IPS DF 6.9 (cell line): ENCODE results near the gene TMC4.

Experiments used
- DNase-seq: peaks from one replicate; pipeline ENCODE4 v3.0.0-alpha.2; 2013; ENCODE audit warnings: low read depth, low spot score
- H3K27ac ChIP-seq: one replicate; pipeline ENCODE4 v1.5.1; 2013; ENCODE audit warnings: low read length, control low read depth
- H3K27me3 ChIP-seq: 2 replicates; pipeline ENCODE4 v1.6.1; 2013; ENCODE audit warnings: mild to moderate bottlenecking, low read length; ENCODE audit not compliant: control insufficient read depth, insufficient read depth
- H3K36me3 ChIP-seq: 2 replicates; pipeline ENCODE4 v1.6.1; 2013; ENCODE audit warnings: low read length; ENCODE audit not compliant: control insufficient read depth, insufficient read depth
- H3K4me1 ChIP-seq: 2 replicates; pipeline ENCODE4 v1.6.1; 2013; ENCODE audit warnings: low read length; ENCODE audit not compliant: control insufficient read depth, insufficient read depth
- H3K4me3 ChIP-seq: 2 replicates; pipeline ENCODE4 v1.5.1; 2013; ENCODE audit warnings: mild to moderate bottlenecking, low read length
- H3K9me3 ChIP-seq: 2 replicates; pipeline ENCODE4 v1.6.1; 2013; ENCODE audit warnings: low read length, inconsistent platforms; ENCODE audit not compliant: control insufficient read depth, insufficient read depth
- WGBS: extraction: QIAGEN DNeasy Blood & Tissue Kit; methylation state at CpG from one replicate; pipeline ENCODE4 v1.1.7; 2013; ENCODE audit warnings: mixed read lengths, missing lambda C conversion rate; ENCODE audit not compliant: insufficient read length, insufficient coverage; 5-methylcytosine and 5-hydroxymethylcytosine counted together

Gene TMC4

DNA sequence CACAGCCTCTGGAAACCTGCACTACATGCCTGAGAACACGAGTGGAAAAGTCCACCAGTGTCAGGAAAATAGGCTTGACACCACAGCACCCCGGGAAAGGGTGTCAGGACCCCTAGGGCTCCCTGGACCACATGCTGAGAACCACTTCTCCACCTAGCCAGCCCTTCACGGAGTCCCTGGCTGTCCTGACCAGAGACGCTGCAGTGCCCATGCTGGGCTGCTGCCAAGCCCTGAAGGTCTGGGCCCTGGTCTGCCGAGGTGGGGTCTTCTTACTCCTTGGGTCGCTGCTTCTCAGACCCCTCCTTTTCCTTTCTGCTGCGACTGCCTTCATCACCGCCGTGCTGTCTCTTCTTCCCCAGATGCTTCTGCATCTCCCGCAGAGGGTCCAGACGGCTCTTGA, 16.5 kb downstream of the TMC4 start:
- Histone ChIP-seq H3K27me3 (no peaks in the 10 kb centered on the region), H3K36me3 (peaks cover 45% of the 10 kb centered on the region), H3K9me3 (no peaks in the 10 kb centered on the region), H3K4me3 (no peak overlapping the region), H3K4me1 (no peaks in the 10 kb centered on the region), H3K27ac (no peak overlapping the region)
- no CpG with 5 or more reads among the region's 11 CpGs for WGBS
- DNase-seq: no peak

DNA sequence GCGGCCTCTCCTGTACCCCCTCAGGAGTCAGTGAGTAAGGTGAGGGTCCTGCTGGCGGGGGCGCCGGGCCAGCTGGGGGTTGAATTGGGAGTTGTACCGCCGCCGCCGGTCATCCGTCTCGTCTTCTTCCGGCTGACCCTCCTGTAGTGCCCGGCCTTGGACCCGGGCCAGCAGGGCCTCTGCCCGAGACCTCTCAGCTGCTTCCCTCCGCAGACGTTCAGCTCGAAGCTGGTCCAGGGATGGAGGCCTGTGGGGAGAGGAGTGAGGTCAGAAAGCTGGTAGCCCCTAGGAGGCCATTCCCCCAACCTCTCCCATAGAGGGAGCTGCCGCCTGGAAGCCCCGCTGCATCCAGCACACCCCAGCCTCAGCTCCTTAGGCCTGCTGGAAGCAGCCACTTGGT, 17.3 kb downstream of the TMC4 start:
- no CpG with 5 or more reads among the region's 19 CpGs for WGBS
- Histone ChIP-seq H3K9me3 (no peaks in the 10 kb centered on the region), H3K4me1 (no peaks in the 10 kb centered on the region), H3K27ac (no peak overlapping the region), H3K36me3 (peaks cover 48% of the 10 kb centered on the region), H3K4me3 (no peak overlapping the region), H3K27me3 (no peaks in the 10 kb centered on the region)
- no peak for DNase-seq

GRCh38 chr19:54154603-54155345, 18.2 kb downstream of the TMC4 start:
- no peaks in the 10 kb centered on the region for H3K4me1 ChIP-seq
- peaks cover 55% of the 10 kb centered on the region for H3K36me3 ChIP-seq
- no peak overlapping the region for H3K27ac ChIP-seq
- no peaks in the 10 kb centered on the region for H3K9me3 ChIP-seq
- no peak overlapping the region for H3K4me3 ChIP-seq
- no peak for DNase-seq
- H3K27me3 ChIP-seq: no peaks in the 10 kb centered on the region
- no CpG with 5 or more reads among the region's 18 CpGs for WGBS

DNA sequence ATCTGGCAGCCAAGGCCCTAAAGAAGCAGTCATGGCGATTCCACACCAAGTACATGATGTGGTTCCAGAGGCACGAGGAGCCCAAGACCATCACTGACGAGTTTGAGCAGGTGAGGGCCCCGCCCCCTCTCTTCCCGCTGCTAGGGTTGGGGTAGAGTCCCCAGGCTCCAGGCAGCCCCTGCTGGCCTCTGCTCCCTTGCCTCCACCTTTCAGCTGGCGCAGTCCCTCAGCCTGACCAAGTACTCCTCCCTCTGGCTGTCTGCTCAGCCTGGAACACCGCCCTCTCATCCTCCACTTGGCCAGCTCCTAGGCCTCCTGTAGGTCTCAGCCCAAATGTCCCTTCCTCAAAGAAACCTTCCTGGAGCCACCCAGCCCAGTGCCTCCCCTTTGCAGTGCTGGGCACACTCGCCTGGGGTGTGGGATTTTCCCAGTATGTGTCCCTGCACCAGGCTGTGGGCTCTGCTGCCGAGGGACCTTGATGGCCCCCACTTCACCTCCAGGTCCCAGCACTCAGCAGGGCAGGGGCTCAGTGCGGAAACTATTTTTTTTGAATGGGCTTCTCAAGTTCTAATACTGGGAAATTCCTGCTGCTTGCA, 19.1 kb downstream of the TMC4 start:
- no peaks in the 10 kb centered on the region for H3K4me1 ChIP-seq

GRCh38 chr19:54152878-54153524, 20.0 kb downstream of the TMC4 start:
- no CpG with 5 or more reads among the region's 25 CpGs for WGBS
- Histone ChIP-seq H3K27ac (no peak overlapping the region), H3K36me3 (peaks cover 65% of the 10 kb centered on the region), H3K4me3 (no peak overlapping the region), H3K9me3 (no peaks in the 10 kb centered on the region), H3K4me1 (no peaks in the 10 kb centered on the region), H3K27me3 (no peaks in the 10 kb centered on the region)
- DNase-seq: no peak

More for the DNA sequence above, 19.1 kb downstream of the TMC4 start:
- Histone ChIP-seq H3K4me3 (no peak overlapping the region), H3K27me3 (no peaks in the 10 kb centered on the region), H3K27ac (no peak overlapping the region), H3K36me3 (peaks cover 62% of the 10 kb centered on the region), H3K9me3 (no peaks in the 10 kb centered on the region)
- WGBS: no CpG with 5 or more reads among the region's 10 CpGs
- DNase-seq: no peak

DNA sequence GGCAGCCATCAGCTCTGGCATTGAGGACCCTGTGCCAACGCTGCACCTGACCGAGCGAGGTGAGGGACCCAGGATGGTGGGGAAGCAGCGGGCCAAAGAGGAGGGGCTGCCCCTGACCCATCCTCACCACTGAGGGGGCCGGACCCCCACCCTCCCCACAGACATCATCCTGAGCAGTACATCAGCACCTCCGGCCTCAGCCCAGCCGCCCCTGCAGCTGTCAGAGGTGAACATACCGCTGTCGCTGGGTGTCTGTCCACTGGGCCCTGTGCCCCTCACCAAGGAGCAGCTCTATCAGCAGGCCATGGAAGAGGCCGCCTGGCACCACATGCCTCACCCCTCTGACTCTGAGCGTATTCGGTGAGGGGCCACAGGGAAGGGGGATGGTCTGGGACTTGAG, 20.7 kb downstream of the TMC4 start:
- Histone ChIP-seq H3K4me1 (no peaks in the 10 kb centered on the region), H3K36me3 (peaks cover 72% of the 10 kb centered on the region), H3K9me3 (no peaks in the 10 kb centered on the region), H3K4me3 (no peak overlapping the region), H3K27ac (no peak overlapping the region), H3K27me3 (no peaks in the 10 kb centered on the region)
- WGBS: no CpG with 5 or more reads among the region's 12 CpGs
- no peak for DNase-seq

DNA sequence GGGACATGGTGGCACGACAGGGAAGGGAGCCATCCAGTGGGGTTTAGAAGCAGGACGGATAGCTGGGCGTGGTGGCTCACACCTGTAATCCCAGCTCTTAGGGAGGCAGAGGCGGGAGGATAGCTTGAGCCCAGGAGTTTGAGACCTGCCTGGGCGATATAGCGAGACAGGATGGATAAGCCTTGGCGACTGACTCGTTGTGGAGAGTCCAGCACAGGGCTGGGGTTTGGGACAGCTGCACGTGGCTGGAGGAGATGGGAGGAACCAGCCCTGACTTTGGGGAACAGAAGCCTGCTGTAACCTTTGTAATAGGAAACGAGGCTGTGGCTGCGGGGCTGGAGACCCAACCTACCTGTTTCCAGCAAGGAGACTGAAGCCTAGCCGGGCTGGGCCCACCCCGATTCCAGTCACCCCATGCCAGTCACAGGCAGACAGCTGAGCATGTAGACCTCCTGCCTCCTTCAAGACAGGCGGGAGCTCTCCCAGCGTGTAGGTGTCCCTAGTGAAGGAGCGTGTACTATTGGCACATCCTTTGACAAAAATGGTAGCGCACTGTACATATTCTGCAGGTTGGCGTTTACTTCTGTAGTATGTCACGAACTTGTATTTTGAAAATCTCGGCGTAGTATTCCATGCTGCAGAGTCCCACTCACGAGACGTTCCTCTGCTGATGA, 21.5 kb downstream of the TMC4 start:
- no peak overlapping the region for H3K27ac ChIP-seq
- H3K9me3 ChIP-seq: no peaks in the 10 kb centered on the region
- no peak for DNase-seq
- no CpG with 5 or more reads among the region's 23 CpGs for WGBS
- no peaks in the 10 kb centered on the region for H3K27me3 ChIP-seq
- H3K4me3 ChIP-seq: no peak overlapping the region
- no peaks in the 10 kb centered on the region for H3K4me1 ChIP-seq
- H3K36me3 ChIP-seq: peaks cover 77% of the 10 kb centered on the region

GRCh38 chr19:54149021-54149812, 23.7 kb downstream of the TMC4 start:
- no peaks in the 10 kb centered on the region for H3K27me3 ChIP-seq
- no peaks in the 10 kb centered on the region for H3K4me1 ChIP-seq
- H3K36me3 ChIP-seq: peaks cover 81% of the 10 kb centered on the region
- no CpG with 5 or more reads among the region's 12 CpGs for WGBS
- DNase-seq: no peak
- no peak overlapping the region for H3K27ac ChIP-seq
- H3K4me3 ChIP-seq: no peak overlapping the region
- H3K9me3 ChIP-seq: no peaks in the 10 kb centered on the region

DNA sequence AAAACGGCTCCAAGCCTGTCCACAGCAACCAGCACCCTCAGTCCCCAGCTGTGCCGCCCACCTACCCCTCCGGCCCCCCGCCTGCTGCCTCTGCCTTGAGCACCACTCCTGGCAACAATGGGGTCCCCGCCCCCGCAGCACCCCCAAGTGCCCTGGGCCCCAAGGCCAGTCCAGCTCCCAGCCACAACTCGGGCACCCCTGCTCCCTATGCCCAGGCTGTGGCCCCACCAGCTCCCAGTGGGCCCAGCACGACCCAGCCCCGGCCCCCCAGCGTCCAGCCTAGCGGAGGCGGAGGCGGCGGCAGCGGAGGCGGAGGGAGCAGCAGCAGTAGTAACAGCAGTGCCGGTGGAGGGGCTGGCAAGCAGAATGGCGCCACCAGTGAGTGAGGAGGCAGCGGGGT, 24.8 kb downstream of the TMC4 start:
- Histone ChIP-seq H3K4me3 (no peak overlapping the region), H3K36me3 (peaks cover 82% of the 10 kb centered on the region), H3K27me3 (no peaks in the 10 kb centered on the region), H3K27ac (no peak overlapping the region), H3K4me1 (no peaks in the 10 kb centered on the region), H3K9me3 (no peaks in the 10 kb centered on the region)
- no peak for DNase-seq
- no CpG with 5 or more reads among the region's 19 CpGs for WGBS

DNA sequence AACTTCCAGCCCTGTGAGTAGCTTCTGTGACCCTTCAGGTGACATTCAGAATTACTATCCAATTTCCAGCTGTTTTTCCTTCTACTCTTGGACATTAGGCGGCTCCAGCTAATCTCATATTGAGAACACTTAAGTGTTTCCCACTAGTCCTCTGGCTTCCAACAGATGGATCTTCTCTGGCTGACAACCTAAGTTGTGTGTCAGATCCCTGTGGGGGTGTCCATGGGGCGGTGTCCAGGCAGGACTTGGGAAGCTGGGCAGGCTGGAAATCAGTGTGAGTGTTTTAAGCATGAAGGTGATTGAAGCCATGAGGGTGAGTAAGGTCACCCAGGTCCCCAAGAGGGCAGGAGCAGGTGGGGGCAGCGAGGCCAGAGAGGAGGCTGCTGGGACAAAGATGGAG, 25.3 kb downstream of the TMC4 start:
- no CpG with 5 or more reads among the region's 3 CpGs for WGBS
- H3K36me3 ChIP-seq: peaks cover 83% of the 10 kb centered on the region

More for the DNA sequence above, 25.3 kb downstream of the TMC4 start:
- Histone ChIP-seq H3K4me3 (no peak overlapping the region), H3K4me1 (no peaks in the 10 kb centered on the region), H3K27me3 (no peaks in the 10 kb centered on the region), H3K9me3 (no peaks in the 10 kb centered on the region), H3K27ac (no peak overlapping the region)
- DNase-seq: no peak
